ENCODE results near the gene CACHD1.
A peak's percentile ranks its signal among the peaks of the same experiment; 100 is the strongest.

CACHD1 gene

GRCh38 chr1:64540265-64540791 lies 70.4 kb downstream of the CACHD1 start:
- DNase-seq (ENCODE audit: low read depth): peak; percentile 60
- TF ChIP-seq, protein P1, sequence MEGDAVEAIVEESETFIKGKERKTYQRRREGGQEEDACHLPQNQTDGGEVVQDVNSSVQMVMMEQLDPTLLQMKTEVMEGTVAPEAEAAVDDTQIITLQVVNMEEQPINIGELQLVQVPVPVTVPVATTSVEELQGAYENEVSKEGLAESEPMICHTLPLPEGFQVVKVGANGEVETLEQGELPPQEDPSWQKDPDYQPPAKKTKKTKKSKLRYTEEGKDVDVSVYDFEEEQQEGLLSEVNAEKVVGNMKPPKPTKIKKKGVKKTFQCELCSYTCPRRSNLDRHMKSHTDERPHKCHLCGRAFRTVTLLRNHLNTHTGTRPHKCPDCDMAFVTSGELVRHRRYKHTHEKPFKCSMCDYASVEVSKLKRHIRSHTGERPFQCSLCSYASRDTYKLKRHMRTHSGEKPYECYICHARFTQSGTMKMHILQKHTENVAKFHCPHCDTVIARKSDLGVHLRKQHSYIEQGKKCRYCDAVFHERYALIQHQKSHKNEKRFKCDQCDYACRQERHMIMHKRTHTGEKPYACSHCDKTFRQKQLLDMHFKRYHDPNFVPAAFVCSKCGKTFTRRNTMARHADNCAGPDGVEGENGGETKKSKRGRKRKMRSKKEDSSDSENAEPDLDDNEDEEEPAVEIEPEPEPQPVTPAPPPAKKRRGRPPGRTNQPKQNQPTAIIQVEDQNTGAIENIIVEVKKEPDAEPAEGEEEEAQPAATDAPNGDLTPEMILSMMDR (IDR thresholded peaks at IDR 0.05; ENCODE audit: low read length, missing control alignments): no peak
- peak overlapping the region; percentile 21 for H3K4me3 ChIP-seq (replicated peaks; ENCODE audit: low read depth, low read length)

GRCh38 chr1:64542118-64542517 lies 72.2 kb downstream of the CACHD1 start:
- no peak overlapping the region for H3K4me3 ChIP-seq (replicated peaks; ENCODE audit: low read depth, low read length)
- no peak for DNase-seq (ENCODE audit: low read depth)
- TF ChIP-seq, protein P1 (IDR thresholded peaks at IDR 0.05; ENCODE audit: low read length, missing control alignments): no peak

GRCh38 chr1:64543831-64544230 lies 73.9 kb downstream of the CACHD1 start:
- DNase-seq (ENCODE audit: low read depth): no peak
- TF ChIP-seq, protein P1 (IDR thresholded peaks at IDR 0.05; ENCODE audit: low read length, missing control alignments): no peak
- H3K4me3 ChIP-seq (replicated peaks; ENCODE audit: low read depth, low read length): no peak overlapping the region

DNA sequence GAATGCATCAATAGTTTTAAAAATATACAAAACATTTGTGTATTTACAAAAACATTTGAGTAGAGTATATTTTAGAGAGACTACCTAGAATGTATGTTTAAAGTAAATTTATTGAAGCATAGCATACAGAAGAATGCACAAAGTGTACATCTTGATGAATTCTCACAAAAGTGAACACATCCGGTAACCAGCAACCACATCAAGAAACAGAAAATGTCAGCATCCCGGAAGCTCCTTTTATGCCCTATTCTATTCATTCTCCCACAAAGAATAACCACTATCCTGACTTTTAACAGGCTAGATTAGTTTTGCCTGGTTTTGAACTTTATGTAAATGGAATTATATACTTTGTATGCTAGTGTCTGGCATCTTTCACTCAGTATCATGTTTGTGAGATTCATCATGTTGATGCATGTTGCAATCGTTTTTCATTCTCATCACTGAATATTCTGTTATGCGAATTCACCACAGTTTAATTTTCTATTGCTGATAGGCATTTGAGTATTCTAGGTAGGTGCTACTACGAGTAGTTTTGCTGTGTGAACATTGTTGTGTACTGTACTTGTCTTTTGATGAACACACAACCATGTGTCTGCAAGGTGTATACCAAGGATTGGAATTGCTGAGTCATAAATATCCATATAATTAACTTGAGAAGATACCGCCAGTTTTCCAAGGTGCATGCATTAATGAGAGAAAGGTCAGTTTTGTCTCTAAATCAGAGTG lies 75.4 kb downstream of the CACHD1 start:
- TF ChIP-seq, protein P1 (IDR thresholded peaks at IDR 0.05; ENCODE audit: low read length, missing control alignments): no peak
- no peak for DNase-seq (ENCODE audit: low read depth)
- no peak overlapping the region for H3K4me3 ChIP-seq (replicated peaks; ENCODE audit: low read depth, low read length)

DNA sequence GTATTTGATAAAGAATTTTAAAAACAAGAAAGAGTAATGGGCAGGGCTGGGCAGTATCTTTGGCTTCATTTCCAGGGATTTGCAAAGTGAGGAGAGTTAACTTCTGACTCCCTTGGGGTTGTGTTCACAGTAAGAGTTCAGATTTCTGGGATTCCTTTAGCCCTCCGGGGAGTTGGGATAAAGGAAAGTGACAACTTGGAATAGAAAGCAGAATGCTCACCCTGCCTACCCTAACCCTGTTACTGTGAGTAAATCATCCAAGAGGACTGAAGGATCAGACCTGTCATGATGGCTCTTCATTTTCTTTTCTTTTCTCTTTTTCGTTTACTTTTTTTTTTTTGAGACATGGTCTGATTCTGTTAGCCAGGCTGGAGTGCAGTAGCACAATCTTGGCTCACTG lies 76.1 kb downstream of the CACHD1 start:
- no peak for DNase-seq (ENCODE audit: low read depth)
- H3K4me3 ChIP-seq (replicated peaks; ENCODE audit: low read depth, low read length): no peak overlapping the region
- TF ChIP-seq, protein P1 (IDR thresholded peaks at IDR 0.05; ENCODE audit: low read length, missing control alignments): no peak

GRCh38 chr1:64549464-64550239 lies 79.7 kb downstream of the CACHD1 start:
- H3K4me3 ChIP-seq (replicated peaks; ENCODE audit: low read depth, low read length): no peak overlapping the region
- no peak for DNase-seq (ENCODE audit: low read depth)
- TF ChIP-seq, protein P1 (IDR thresholded peaks at IDR 0.05; ENCODE audit: low read length, missing control alignments): no peak
